CD4-positive, alpha-beta T cell treated with Interleukin-10 for 1 hour (primary cell): Measurements from ENCODE around the gene NPAS2.

Source experiments
- DNase-seq: peaks from one replicate; pipeline ENCODE4 v3.0.0-alpha.2; 2020

Gene NPAS2

GRCh38 chr2:100796499-100797100 lies 23.3 kb upstream of the NPAS2 start:
- no peak for DNase-seq

GRCh38 chr2:100799686-100800085 lies 20.3 kb upstream of the NPAS2 start:
- no peak for DNase-seq

- no peak for DNase-seq
Measured at GRCh38 chr2:100800915-100801314, 19.0 kb upstream of the NPAS2 start.

- DNase-seq, result no peak
Measured at GRCh38 chr2:100801402-100801801, 18.5 kb upstream of the NPAS2 start.

GRCh38 chr2:100802066-100802465 lies 17.9 kb upstream of the NPAS2 start:
- no peak for DNase-seq

GRCh38 chr2:100803334-100803733 lies 16.6 kb upstream of the NPAS2 start:
- DNase-seq, result no peak

- no peak for DNase-seq
Measured at GRCh38 chr2:100806550-100806949, 13.4 kb upstream of the NPAS2 start.

GRCh38 chr2:100807707-100808106 lies 12.2 kb upstream of the NPAS2 start:
- DNase-seq, result no peak

- DNase-seq, result no peak
Measured at GRCh38 chr2:100808582-100808981, 11.4 kb upstream of the NPAS2 start.

GRCh38 chr2:100809506-100809905 lies 10.4 kb upstream of the NPAS2 start:
- no peak for DNase-seq

- no peak for DNase-seq
Measured at GRCh38 chr2:100810603-100811145, 9.3 kb upstream of the NPAS2 start.

GRCh38 chr2:100812116-100812515 lies 7.8 kb upstream of the NPAS2 start:
- DNase-seq, result peak; percentile 24

- no peak for DNase-seq
Measured at GRCh38 chr2:100812573-100812972, 7.4 kb upstream of the NPAS2 start.

- peak; percentile 6 for DNase-seq
Measured at GRCh38 chr2:100813527-100813926, 6.4 kb upstream of the NPAS2 start.

GRCh38 chr2:100814043-100814442 lies 5.9 kb upstream of the NPAS2 start:
- DNase-seq, result no peak

- no peak for DNase-seq
Measured at GRCh38 chr2:100814453-100814852, 5.5 kb upstream of the NPAS2 start.

GRCh38 chr2:100817388-100817985 lies 2.5 kb upstream of the NPAS2 start:
- DNase-seq, result no peak

- DNase-seq, result no peak
Measured at GRCh38 chr2:100818003-100818605, 1.8 kb upstream of the NPAS2 start.

GRCh38 chr2:100818606-100819369 lies 1.2 kb upstream of the NPAS2 start:
- DNase-seq, result no peak

- no peak for DNase-seq
Measured at GRCh38 chr2:100820273-100820522, 259 bp downstream of the NPAS2 start.

GRCh38 chr2:100820523-100821254 lies 750 bp downstream of the NPAS2 start:
- no peak for DNase-seq

GRCh38 chr2:100821255-100821910 lies 1.4 kb downstream of the NPAS2 start:
- no peak for DNase-seq

- no peak for DNase-seq
Measured at GRCh38 chr2:100821911-100822265, 1.9 kb downstream of the NPAS2 start.
